Measurements from ENCODE around the gene PAM16.
A peak's percentile ranks its signal among the peaks of the same experiment; 100 is the strongest.
"Not testable (repeated sequence)": the region's sequence is repeated elsewhere in the genome, so short reads cannot be mapped to it uniquely, and the experiment has no call there.

The PAM16 gene

DNA sequence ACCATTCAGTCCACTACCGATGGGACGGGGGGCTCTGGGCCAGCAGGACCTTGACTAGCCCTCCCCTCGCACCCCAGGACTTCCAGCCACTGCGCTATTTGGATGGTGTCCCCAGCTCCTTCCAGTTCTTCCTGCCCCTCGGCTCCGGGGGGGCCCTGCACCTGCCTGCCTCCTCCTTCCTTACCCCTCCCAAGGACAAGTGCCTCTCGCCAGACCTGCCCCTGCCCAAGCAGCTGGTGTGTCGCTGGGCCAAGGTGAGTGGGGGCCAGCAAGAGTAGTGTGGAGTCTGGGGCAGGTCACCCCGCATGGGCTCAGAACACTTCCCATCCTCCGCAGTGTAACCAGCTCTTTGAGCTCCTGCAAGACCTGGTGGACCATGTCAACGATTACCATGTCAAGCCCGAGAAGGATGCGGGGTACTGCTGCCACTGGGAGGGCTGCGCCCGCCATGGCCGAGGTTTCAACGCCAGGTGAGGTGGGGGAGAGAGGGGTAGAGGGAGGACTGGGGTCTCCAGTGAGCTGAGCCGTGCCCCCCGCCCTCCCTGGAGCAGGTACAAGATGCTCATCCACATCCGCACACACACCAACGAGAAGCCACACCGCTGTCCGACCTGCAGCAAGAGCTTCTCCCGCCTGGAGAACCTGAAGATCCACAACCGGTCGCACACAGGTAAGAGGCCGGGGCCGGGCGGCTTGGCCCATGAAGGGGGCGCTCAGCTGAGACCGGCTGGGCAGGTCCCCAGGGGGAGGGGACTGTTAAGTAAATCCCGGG, 16.2 kb downstream of the PAM16 start:
- no peak for DNase-seq (ENCODE audit: low read depth in 2 of 2)

GRCh38 chr16:4333714-4334113, 17.4 kb downstream of the PAM16 start:
- DNase-seq (ENCODE audit: low read depth in 2 of 2) = not testable (repeated sequence)

DNA sequence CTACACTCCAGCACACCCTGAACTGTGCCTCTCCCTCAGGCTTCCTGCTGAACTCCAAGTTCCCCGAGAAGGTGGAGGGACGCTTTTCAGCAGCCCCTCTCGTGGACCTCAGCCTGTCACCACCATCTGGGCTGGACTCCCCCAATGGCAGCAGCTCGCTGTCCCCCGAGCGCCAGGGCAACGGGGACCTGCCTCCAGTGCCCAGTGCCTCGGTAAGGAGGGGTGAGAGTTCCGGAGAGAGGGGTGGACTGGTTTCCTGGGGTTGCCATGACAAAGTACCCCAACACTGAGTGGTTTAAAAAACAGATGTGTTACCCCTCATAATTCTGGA, 17.8 kb downstream of the PAM16 start:
- DNase-seq (ENCODE audit: low read depth in 2 of 2) = no peak

GRCh38 chr16:4332623-4333307, 18.4 kb downstream of the PAM16 start:
- DNase-seq (ENCODE audit: low read depth in 2 of 2) = no peak

GRCh38 chr16:4332083-4332482, 19.0 kb downstream of the PAM16 start:
- no peak for DNase-seq (ENCODE audit: low read depth in 2 of 2)

- peak; percentile 52 to 57 for DNase-seq (ENCODE audit: low read depth in 2 of 2)
Measured at GRCh38 chr16:4330277-4330874, 20.7 kb downstream of the PAM16 start.

DNA sequence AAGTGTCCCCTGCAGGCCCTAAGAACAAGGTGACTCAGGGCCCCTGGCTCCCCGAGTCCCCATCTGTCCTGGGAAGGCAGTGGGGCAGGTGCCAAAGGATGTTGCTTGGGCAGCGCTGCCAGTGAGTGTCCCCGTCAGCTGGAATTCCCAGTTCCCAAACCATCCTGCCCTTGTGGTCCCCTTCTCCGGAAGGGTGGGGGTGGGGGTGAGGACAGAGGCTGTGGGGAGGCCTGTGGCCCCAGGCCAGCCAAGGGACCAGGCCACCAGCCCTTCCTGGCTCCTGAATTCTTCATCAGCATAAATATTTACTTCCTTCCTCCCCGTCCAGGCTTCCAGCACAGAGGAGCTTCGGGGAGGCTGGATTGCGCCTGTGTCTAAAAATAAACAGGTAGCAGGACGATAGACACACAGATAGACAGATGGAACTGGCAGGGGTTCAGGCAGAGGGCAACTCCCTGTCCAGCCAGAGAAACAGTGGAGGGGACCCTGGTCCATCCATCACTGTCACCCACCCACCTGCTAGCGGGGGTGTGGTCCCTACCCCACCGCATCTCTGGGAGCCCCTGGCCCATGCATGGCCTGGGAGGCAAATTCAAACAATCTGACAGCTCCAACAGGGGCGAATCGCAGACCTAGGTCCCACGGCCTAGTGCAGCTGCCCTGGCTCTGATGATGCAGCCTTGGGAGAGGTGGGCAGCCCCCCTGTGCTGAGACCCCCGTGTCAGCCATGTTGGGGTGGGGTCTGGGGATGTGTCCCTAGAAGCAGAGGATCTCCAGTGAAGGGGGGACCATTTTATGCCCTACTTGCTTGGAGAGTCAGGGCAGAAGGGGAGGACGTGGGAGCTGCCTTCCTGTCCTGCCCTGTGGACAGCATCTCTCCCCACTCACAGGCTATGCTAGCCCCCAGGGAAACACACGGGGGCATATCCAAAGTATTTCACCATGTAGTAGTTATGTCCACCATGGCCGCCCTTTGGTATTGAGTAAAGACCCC, 22.0 kb downstream of the PAM16 start:
- DNase-seq (ENCODE audit: low read depth in 2 of 2) = no peak

DNA sequence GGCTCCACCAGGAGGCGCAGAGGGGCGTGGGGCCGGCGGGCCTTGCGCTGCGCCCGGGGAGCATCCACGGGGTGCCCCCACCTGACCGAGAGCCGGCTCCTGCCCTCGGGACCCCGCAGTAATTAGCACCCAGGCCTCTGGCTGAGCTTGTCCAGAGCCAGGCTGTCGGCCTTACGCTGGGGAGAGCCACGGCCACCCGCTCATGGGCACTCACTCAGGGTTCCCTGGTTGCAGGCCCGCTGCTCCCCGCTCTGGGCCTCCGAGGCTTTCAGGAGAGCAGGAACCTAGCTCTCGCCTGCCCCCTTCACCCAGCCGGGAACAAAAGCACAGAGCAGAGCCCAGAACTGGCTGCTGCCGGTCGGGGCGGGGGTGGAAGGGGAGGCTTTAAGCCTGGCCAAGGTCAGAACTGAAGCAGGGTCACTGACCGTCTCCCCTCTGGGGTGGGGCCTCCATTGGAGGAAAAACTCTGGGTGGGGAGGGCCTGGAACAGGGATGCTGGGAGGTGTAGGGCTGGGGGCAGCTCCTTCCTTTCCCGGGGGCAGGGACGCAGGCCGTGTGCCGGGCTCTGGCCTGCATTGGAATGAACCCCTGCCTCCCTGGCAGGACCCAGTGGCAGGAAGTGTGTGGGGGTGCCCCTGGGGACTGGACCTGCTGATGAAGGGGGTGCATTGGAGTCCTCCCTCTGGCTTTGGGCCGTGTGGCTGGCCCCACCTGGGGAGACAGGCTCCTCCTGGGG, 22.9 kb downstream of the PAM16 start:
- DNase-seq (ENCODE audit: low read depth in 2 of 2) = peak in 1 of 2 donors; percentile 39

- DNase-seq (ENCODE audit: low read depth in 2 of 2) = no peak
Measured at GRCh38 chr16:4327386-4328045, 23.6 kb downstream of the PAM16 start.

- DNase-seq (ENCODE audit: low read depth in 2 of 2) = no peak
Measured at GRCh38 chr16:4325253-4325758, 25.8 kb downstream of the PAM16 start.

DNA sequence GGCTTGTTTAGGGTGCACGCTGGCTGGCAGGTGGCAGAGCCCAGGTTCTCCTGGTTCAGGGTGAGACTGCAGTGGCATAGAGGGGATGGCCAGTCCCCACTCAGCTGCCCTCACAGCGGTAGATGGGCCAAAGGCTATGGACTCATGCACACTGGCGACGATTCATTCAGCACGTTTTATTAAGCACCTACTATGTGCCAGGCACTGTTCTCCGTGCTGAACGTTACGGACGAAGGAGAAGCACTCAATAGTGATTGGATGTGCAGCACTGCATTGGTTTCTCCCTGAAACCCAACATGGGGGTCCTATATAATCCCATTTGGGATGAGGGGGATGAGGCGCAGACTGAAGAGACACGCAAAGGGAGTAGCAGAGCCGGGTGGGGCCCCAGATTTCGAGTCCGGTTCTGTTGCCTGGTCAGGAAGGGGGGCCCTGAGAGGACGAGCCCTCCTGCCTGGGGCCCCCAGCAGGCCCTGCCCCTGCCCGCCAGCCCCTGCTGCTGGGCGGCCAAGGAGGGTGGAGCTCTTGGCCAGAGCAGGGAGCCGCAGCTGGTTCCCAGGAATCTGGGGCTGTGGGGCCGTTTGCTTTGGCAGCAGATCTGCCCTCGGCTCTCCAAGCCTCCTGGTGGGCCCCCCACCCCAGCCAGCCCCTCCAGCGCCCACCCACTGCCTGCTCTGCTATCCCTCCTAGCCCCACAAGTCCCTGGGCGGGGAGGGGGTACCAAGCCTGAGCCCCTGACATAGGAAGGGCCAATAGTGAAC, 26.4 kb downstream of the PAM16 start:
- no peak for DNase-seq (ENCODE audit: low read depth in 2 of 2)

DNA sequence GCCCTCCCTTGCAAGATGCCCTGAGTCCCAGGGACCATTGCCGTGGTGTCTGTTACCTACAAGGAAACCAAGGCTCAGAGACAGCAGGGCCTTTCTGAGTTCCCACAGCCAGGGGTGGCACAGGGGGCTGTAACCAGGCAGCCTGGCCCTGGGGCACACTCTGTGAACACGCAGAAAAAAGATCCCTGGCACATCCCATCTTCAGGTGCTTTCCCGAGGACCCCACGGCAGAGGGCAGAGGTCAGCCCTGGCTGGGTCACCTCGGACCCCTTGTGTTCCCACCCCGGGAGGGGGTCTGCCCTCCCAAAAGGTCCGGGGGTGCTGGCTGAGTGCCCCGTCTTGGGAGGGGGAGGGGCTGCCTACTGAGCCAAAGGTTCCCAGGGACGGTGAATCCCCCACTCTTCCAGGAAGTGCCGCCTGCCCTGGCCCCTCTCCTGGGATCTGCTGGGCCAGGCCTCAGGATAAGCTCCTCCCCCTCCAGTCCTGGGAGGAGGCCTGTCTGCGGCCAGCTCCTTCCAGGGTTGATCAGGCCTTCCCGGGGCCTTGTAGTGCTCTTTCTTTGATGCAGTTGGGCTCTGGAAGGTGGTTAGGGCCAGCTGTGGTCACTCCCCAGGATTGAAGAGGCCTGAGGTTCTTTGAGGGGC, 27.2 kb downstream of the PAM16 start:
- no peak for DNase-seq (ENCODE audit: low read depth in 2 of 2)

- no peak for DNase-seq (ENCODE audit: low read depth in 2 of 2)
Measured at GRCh38 chr16:4323071-4323844, 27.9 kb downstream of the PAM16 start.

DNA sequence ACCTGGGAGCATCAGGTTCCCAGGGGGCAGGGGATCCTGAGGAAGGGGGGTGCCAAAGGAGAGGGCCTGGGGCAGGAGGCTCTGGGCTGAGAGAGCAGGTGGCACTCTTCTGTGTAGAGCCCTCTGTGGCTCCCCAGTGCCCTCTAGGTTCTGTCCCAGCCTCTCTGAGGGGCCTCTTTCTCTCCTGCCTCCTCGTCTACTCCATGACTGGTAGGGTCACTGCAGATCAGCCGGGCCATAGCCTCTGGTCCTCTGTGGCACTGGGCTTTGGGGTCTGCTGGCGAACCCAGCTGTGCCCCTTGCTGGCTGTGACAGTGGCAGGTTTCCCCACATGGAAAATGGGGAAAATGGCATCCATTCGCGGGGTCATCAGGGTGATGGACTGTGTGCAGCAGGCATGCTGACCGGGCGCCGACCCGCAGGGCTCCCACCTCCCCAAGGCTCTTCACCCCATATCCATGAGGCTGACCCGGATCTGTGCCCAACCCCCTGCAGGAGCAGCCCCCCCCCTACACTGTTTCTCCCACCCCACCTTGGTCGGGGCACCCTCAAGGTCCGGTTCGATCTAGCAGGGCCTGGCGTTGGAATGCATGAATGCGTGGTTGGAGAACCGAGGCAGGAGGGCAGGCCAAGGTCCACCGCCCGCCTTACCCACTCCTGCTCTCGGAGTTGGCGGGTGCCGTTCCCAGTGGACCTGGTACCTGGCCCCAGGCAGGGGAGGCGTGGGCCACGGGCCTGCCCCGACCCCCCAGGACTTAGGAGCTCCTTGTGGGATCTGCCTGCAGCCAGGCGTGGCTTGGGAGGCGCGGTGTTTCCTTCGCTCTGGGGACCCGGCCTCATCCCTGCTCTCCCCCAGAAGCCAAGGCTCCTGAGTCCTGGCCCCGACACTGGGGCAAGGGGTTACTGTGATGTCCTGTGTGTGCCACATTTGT, 28.7 kb downstream of the PAM16 start:
- no peak for DNase-seq (ENCODE audit: low read depth in 2 of 2)

DNA sequence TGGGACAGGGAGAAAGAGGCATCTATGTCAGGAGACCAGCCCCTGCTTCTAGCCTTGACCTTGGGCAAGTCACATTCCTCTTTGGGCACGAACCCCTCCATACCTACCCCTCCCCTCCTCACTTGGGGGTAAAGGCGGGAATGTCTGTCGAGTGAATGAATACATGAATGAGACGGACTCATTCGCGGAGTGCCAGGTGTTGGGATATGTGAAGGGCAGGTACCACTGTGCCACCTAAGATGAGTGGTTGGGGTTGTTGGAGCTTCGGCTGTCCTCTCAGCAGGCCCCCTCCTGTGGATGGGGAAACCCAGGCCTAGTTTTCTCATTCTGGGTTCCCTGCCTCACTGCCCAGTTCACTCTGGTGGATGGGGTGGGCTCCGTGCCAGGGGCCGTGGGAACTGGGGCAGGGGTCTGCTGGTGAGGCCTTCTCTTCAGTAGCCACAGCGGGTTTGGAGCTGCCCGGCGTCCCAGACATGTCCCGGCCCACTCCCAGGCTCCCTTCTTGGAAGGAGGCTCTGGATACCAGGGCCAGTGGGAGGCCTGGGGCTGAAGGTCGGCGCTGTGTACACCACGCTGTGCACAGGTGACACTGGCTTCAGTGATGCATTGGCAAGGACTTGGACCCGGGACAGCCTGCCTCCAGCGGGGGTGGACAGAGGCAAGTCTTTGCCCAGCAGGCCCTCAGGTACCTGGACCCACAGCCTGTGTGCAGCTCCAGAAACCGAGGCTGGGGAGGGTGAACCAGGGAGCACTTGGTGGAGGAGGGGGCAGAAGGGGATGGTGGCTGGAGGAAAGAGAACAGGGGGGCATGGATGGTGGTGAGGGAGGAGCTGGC, 29.6 kb downstream of the PAM16 start:
- no peak for DNase-seq (ENCODE audit: low read depth in 2 of 2)

- DNase-seq (ENCODE audit: low read depth in 2 of 2) = no peak
Measured at GRCh38 chr16:4320571-4321137, 30.5 kb downstream of the PAM16 start.

All from stimulated activated CD8-positive, alpha-beta memory T cell treated with anti-CD3 and anti-CD28 coated beads, Interleukin-2, amount 100 ng/mL, for 1 hour (primary cell).